ENCODE data around the gene F10. TPM values are rescaled to one million over a fixed set of nuclear protein-coding genes. Genes with fewer than 3 reads are reported as not detected.
"Not testable (repeated sequence)": the region's sequence is repeated elsewhere in the genome, so short reads cannot be mapped to it uniquely, and the experiment has no call there.

F10 gene
- total RNA-seq, 1 experiment from 2014 or later = 0.59 TPM

- no peak for DNase-seq (ENCODE audit: extremely low read depth, low read depth)
Observed at GRCh38 chr13:113150550-113151365, 28.2 kb downstream of the F10 start.

- DNase-seq (ENCODE audit: extremely low read depth, low read depth) = no peak
Observed at GRCh38 chr13:113151745-113152690, 29.4 kb downstream of the F10 start.

GRCh38 chr13:113152691-113152983, 30.0 kb downstream of the F10 start:
- no peak for DNase-seq (ENCODE audit: extremely low read depth, low read depth)

GRCh38 chr13:113152984-113153809, 30.6 kb downstream of the F10 start:
- DNase-seq (ENCODE audit: extremely low read depth, low read depth) = no peak

- peak; percentile 37 for DNase-seq (ENCODE audit: extremely low read depth, low read depth)
Observed at GRCh38 chr13:113153810-113154748, 31.5 kb downstream of the F10 start.

- no peak for DNase-seq (ENCODE audit: extremely low read depth, low read depth)
Observed at GRCh38 chr13:113155201-113155600, 32.6 kb downstream of the F10 start.

GRCh38 chr13:113155982-113156655, 33.5 kb downstream of the F10 start:
- DNase-seq (ENCODE audit: extremely low read depth, low read depth) = no peak

GRCh38 chr13:113157206-113157928, 34.8 kb downstream of the F10 start:
- no peak for DNase-seq (ENCODE audit: extremely low read depth, low read depth)

- DNase-seq (ENCODE audit: extremely low read depth, low read depth) = no peak
Observed at GRCh38 chr13:113157929-113158747, 35.5 kb downstream of the F10 start, which contains the start of gene PROZ. TSS of gene PROZ (plus strand) at chr13:113158648. CDS start at chr13:113158661, 13 bp downstream.

GRCh38 chr13:113158946-113159345, 36.3 kb downstream of the F10 start:
- no peak for DNase-seq (ENCODE audit: extremely low read depth, low read depth)

- no peak for DNase-seq (ENCODE audit: extremely low read depth, low read depth)
Observed at GRCh38 chr13:113159701-113160100, 37.1 kb downstream of the F10 start.

GRCh38 chr13:113160983-113161382, 38.4 kb downstream of the F10 start:
- no peak for DNase-seq (ENCODE audit: extremely low read depth, low read depth)

- no peak for DNase-seq (ENCODE audit: extremely low read depth, low read depth)
Observed at GRCh38 chr13:113161433-113161832, 38.8 kb downstream of the F10 start.

GRCh38 chr13:113161975-113162374, 39.4 kb downstream of the F10 start:
- not testable (repeated sequence) for DNase-seq (ENCODE audit: extremely low read depth, low read depth)

GRCh38 chr13:113162783-113163685, 40.4 kb downstream of the F10 start:
- no peak for DNase-seq (ENCODE audit: extremely low read depth, low read depth)

GRCh38 chr13:113164492-113164891, 41.9 kb downstream of the F10 start:
- no peak for DNase-seq (ENCODE audit: extremely low read depth, low read depth)

GRCh38 chr13:113166266-113166665, 43.7 kb downstream of the F10 start:
- no peak for DNase-seq (ENCODE audit: extremely low read depth, low read depth)

Measured in NCI-H460 (cell line).